ENCODE results near the gene PTTG1IP2.

GRCh38 chr7:90474284-90475210, 5.1 kb downstream of the PTTG1IP2 start:
- no peak for TF ChIP-seq GATA2 (IDR thresholded peaks at IDR 0.05; ENCODE audit: low read depth, low read length)
- TF ChIP-seq GATA3 (IDR thresholded peaks at IDR 0.05; ENCODE audit: low read depth, low read length), result no peak
